Tibial nerve (tissue), 4 donors: ENCODE measurements around the gene TMPRSS11D.

Experiments used
- CTCF ChIP-seq, 5 experiments: fragments of 200-600 bp in 3 of 5; fragments of 450-650 bp in 2 of 5; sonication (generic) in 3 of 5; IDR thresholded peaks; one replicate each; pipeline ENCODE4 v1.5.1; 2016 to 2019; ENCODE audit warnings: antibody characterized with exemption in 5 of 5, mild to moderate bottlenecking in 3 of 5, moderate library complexity in 2 of 5
- EP300 ChIP-seq, 2 donors: sonication (generic); formaldehyde crosslinking; IDR thresholded peaks; one replicate each; pipeline ENCODE4 v1.6.1; 2017; ENCODE audit warnings: antibody characterized with exemption in 2 of 2, mild to moderate bottlenecking in 1 of 2
- POLR2A ChIP-seq, 2 donors: fragments of 450-650 bp; IDR thresholded peaks; one replicate each; pipeline ENCODE4 v1.6.1; 2017; ENCODE audit warnings: antibody characterized with exemption in 2 of 2, mild to moderate bottlenecking in 2 of 2, moderate library complexity in 2 of 2

GRCh38 chr4:67883902-67884301 lies at the start of gene TMPRSS11D:
- TF ChIP-seq CTCF (IDR thresholded peaks at IDR 0.05), result no peak
- TF ChIP-seq POLR2A (IDR thresholded peaks at IDR 0.05), result no peak
- no peak for TF ChIP-seq EP300 (IDR thresholded peaks at IDR 0.05)
